Measurements from ENCODE around the gene KCNK17.

The KCNK17 gene

GRCh38 chr6:39300739-39301138 lies 13.5 kb downstream of the KCNK17 start:
- H3K36me3 ChIP-seq (ENCODE audit: control insufficient read depth, insufficient read depth, low read length): no peaks in the 10 kb centered on the region
- no peak for DNase-seq (ENCODE audit: extremely low read depth, insufficient read length)
- TF ChIP-seq, protein P1, sequence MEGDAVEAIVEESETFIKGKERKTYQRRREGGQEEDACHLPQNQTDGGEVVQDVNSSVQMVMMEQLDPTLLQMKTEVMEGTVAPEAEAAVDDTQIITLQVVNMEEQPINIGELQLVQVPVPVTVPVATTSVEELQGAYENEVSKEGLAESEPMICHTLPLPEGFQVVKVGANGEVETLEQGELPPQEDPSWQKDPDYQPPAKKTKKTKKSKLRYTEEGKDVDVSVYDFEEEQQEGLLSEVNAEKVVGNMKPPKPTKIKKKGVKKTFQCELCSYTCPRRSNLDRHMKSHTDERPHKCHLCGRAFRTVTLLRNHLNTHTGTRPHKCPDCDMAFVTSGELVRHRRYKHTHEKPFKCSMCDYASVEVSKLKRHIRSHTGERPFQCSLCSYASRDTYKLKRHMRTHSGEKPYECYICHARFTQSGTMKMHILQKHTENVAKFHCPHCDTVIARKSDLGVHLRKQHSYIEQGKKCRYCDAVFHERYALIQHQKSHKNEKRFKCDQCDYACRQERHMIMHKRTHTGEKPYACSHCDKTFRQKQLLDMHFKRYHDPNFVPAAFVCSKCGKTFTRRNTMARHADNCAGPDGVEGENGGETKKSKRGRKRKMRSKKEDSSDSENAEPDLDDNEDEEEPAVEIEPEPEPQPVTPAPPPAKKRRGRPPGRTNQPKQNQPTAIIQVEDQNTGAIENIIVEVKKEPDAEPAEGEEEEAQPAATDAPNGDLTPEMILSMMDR (IDR thresholded peaks at IDR 0.05; ENCODE audit: insufficient read depth, low read length, poor library complexity, severe bottlenecking): no peak

DNA sequence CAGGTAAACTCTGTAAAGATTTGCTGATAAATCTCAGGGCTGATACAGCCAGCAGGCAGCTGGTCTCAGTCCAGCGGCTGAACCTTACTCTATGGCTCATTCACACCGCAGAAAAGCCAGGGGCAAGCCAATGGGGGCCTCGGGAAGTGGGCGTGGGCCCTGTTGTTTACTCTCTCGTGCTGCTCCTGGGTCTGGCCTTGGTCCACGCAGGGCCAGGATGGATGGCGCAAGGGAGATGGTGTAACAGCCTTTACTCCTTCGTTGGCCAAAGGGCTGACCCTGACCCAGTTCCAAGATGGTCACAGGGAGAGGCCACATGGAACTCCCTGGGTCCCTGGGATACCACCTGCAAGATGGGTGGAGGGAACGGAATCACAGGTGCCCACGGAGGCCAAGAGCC lies 16.2 kb downstream of the KCNK17 start:
- H3K27me3 ChIP-seq (replicated peaks; ENCODE audit: control insufficient read depth, insufficient read depth, low read length): no peaks in the 10 kb centered on the region; the same call in 1 of the 2 replicates
- no peak overlapping the region for H3K4me3 ChIP-seq (replicated peaks; ENCODE audit: low read depth, low read length)
- H3K36me3 ChIP-seq (ENCODE audit: control insufficient read depth, insufficient read depth, low read length): no peaks in the 10 kb centered on the region
- no peak for DNase-seq (ENCODE audit: extremely low read depth, insufficient read length)
- TF ChIP-seq, protein P1 (IDR thresholded peaks at IDR 0.05; ENCODE audit: insufficient read depth, low read length, poor library complexity, severe bottlenecking): no peak

More at GRCh38 chr6:39300739-39301138, 13.5 kb downstream of the KCNK17 start:
- H3K27me3 ChIP-seq (replicated peaks; ENCODE audit: control insufficient read depth, insufficient read depth, low read length): no peaks in the 10 kb centered on the region; the same call in 1 of the 2 replicates
- H3K4me3 ChIP-seq (replicated peaks; ENCODE audit: low read depth, low read length): no peak overlapping the region

DNA sequence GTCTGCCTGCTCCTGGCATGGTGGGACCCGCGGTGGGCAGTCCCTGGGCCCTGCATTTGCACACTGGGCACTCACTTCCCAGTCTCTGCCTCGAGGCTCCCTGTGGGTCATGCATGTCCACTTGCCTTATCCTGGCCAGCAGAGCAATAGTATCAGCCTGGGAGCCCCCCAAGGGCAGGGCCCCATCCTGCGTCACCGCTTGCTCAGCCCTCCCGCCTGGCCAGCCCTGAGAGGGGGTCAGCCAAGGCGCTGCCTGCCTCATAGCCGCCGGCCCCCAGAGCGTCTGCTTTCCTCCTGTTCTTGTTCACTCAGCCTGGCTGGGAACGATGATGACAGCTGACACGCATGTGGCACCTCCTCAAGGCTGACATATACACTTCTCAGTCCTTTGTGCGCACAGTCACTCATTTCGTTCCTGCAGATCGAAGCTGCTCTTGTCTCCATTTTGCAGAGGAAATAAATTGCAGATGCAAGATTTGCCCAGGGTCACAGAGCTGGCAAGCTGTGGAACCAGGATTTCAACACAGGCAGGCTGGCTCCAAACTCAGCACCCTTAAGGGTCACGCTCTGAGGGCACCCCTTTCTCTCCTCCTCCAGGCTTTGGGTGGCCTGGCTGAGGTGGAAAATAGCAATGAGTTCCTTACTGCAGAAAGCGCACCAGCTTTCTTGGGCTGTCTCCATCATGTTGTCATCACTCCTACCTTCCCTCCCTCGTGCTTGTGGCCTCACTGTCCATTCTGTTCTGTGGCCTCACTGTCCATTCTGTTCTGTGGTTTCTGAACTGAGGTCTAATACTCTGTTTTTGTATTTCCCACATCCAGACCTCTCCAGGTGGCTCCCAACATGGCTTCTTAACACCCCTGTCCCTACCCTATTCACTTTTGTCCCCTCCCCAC lies 17.2 kb downstream of the KCNK17 start:
- TF ChIP-seq, protein P1 (IDR thresholded peaks at IDR 0.05; ENCODE audit: insufficient read depth, low read length, poor library complexity, severe bottlenecking): no peak
- DNase-seq (ENCODE audit: extremely low read depth, insufficient read length): no peak
- H3K4me3 ChIP-seq (replicated peaks; ENCODE audit: low read depth, low read length): no peak overlapping the region
- H3K36me3 ChIP-seq (ENCODE audit: control insufficient read depth, insufficient read depth, low read length): no peaks in the 10 kb centered on the region
- no peaks in the 10 kb centered on the region; the same call in 1 of the 2 replicates for H3K27me3 ChIP-seq (replicated peaks; ENCODE audit: control insufficient read depth, insufficient read depth, low read length)

DNA sequence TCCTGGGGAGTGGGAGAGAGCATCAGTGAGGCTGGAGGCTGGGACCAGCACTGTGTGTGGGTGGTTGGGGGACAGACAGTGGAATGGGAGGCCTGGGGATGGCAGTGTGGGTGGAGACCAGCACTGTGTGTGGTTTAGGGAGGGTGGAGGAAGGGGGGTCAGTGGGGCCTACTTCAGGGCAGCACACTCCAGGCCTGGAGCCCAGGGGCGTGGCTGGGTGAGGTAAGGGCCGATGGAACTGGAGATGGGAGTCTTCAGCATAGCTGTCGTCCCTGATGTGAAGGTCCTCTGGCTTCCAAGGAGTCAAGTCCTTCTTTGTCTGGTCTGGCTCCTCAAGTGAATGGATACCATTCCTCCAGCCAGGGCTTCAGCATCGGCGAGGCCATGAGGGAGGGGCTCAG lies 18.6 kb downstream of the KCNK17 start:
- DNase-seq (ENCODE audit: extremely low read depth, insufficient read length): no peak
- no peaks in the 10 kb centered on the region; the same call in none of the 2 replicates for H3K27me3 ChIP-seq (replicated peaks; ENCODE audit: control insufficient read depth, insufficient read depth, low read length)
- H3K36me3 ChIP-seq (ENCODE audit: control insufficient read depth, insufficient read depth, low read length): no peaks in the 10 kb centered on the region
- TF ChIP-seq, protein P1 (IDR thresholded peaks at IDR 0.05; ENCODE audit: insufficient read depth, low read length, poor library complexity, severe bottlenecking): no peak
- no peak overlapping the region for H3K4me3 ChIP-seq (replicated peaks; ENCODE audit: low read depth, low read length)

DNA sequence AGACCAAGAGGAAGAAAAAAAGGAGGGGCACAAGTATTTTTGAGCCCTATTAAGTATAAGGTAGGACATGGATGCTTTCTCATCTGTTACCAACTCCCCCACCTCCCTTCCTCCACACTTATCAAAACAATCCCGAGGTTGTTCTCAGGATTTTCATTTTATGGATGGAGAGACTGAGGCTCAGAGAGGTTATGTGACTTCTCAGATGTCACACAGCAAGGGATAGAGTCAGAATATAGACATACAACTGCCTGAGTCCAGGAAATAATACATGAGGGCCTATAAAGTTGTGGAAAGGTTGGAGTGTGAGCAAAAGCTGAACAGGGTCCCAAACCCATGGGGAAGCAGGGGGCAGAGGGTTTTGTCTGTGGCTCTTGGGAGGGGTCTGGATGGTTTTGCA lies 19.3 kb downstream of the KCNK17 start:
- Histone ChIP-seq H3K27me3 (replicated peaks; ENCODE audit: control insufficient read depth, insufficient read depth, low read length) (no peaks in the 10 kb centered on the region; the same call in none of the 2 replicates), H3K36me3 (ENCODE audit: control insufficient read depth, insufficient read depth, low read length) (no peaks in the 10 kb centered on the region), H3K4me3 (replicated peaks; ENCODE audit: low read depth, low read length) (no peak overlapping the region)
- TF ChIP-seq, protein P1 (IDR thresholded peaks at IDR 0.05; ENCODE audit: insufficient read depth, low read length, poor library complexity, severe bottlenecking): no peak
- no peak for DNase-seq (ENCODE audit: extremely low read depth, insufficient read length)
